ENCODE measurements around the gene ITGA1. TPM values are rescaled to one million over a fixed set of nuclear protein-coding genes. Genes with fewer than 3 reads are reported as not detected.

The ITGA1 gene
- total RNA-seq, 1 donor from 2014 or later: 3.2 TPM

DNA sequence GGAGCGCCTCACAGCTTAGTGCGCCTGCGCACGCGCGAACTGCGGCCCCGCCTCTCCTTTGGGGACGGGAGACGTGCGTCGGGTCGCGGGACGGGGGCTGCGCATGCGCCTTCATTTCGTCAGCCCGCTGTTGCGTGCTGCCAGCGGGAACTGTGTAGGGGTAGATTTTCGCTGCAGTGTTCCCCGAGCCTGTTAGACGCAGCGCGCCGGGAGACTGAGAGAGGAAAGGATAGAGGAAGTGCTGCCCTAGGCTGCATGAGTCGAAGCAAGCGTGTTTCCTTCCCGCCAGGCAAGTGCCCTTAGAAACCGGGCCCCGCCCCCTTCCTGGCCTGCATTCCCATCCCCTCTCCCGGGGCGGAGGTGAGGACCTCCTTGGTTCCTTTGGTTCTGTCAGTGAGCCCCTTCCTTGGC, 12.3 kb downstream of the ITGA1 start:
- TF ChIP-seq, protein P1, sequence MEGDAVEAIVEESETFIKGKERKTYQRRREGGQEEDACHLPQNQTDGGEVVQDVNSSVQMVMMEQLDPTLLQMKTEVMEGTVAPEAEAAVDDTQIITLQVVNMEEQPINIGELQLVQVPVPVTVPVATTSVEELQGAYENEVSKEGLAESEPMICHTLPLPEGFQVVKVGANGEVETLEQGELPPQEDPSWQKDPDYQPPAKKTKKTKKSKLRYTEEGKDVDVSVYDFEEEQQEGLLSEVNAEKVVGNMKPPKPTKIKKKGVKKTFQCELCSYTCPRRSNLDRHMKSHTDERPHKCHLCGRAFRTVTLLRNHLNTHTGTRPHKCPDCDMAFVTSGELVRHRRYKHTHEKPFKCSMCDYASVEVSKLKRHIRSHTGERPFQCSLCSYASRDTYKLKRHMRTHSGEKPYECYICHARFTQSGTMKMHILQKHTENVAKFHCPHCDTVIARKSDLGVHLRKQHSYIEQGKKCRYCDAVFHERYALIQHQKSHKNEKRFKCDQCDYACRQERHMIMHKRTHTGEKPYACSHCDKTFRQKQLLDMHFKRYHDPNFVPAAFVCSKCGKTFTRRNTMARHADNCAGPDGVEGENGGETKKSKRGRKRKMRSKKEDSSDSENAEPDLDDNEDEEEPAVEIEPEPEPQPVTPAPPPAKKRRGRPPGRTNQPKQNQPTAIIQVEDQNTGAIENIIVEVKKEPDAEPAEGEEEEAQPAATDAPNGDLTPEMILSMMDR (conservative IDR thresholded peaks at IDR 0.05; ENCODE audit: low read depth, low read length): no peak

DNA sequence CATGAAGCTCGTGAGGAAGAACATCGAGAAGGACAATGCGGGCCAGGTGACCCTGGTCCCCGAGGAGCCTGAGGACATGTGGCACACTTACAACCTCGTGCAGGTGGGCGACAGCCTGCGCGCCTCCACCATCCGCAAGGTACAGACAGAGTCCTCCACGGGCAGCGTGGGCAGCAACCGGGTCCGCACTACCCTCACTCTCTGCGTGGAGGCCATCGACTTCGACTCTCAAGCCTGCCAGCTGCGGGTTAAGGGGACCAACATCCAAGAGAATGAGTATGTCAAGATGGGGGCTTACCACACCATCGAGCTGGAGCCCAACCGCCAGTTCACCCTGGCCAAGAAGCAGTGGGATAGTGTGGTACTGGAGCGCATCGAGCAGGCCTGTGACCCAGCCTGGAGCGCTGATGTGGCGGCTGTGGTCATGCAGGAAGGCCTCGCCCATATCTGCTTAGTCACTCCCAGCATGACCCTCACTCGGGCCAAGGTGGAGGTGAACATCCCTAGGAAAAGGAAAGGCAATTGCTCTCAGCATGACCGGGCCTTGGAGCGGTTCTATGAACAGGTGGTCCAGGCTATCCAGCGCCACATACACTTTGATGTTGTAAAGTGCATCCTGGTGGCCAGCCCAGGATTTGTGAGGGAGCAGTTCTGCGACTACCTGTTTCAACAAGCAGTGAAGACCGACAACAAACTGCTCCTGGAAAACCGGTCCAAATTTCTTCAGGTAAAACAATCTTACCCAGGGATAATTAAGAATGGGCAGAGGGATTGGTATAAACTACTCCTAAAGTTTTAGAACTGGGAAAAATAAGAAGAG, 12.9 kb downstream of the ITGA1 start:
- H3K4me3 ChIP-seq (ENCODE audit: low read depth, low read length): peak overlapping the region; percentile 82
- TF ChIP-seq, protein P1 (conservative IDR thresholded peaks at IDR 0.05; ENCODE audit: low read depth, low read length): no peak
- DNase-seq (ENCODE audit: low read depth): no peak

More for the DNA sequence above, 12.3 kb downstream of the ITGA1 start:
- peak overlapping the region; percentile 82 for H3K4me3 ChIP-seq (ENCODE audit: low read depth, low read length)
- DNase-seq (ENCODE audit: low read depth): no peak

DNA sequence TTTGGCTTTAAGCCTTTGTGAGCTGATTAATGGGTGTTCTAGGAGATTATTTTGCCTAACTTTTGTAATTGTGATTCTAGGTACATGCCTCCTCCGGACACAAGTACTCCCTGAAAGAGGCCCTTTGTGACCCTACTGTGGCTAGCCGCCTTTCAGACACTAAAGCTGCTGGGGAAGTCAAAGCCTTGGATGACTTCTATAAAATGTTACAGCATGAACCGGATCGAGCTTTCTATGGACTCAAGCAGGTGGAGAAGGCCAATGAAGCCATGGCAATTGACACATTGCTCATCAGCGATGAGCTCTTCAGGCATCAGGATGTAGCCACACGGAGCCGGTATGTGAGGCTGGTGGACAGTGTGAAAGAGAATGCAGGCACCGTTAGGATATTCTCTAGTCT, 13.6 kb downstream of the ITGA1 start:
- no peak for DNase-seq (ENCODE audit: low read depth)
- TF ChIP-seq, protein P1 (conservative IDR thresholded peaks at IDR 0.05; ENCODE audit: low read depth, low read length): no peak

DNA sequence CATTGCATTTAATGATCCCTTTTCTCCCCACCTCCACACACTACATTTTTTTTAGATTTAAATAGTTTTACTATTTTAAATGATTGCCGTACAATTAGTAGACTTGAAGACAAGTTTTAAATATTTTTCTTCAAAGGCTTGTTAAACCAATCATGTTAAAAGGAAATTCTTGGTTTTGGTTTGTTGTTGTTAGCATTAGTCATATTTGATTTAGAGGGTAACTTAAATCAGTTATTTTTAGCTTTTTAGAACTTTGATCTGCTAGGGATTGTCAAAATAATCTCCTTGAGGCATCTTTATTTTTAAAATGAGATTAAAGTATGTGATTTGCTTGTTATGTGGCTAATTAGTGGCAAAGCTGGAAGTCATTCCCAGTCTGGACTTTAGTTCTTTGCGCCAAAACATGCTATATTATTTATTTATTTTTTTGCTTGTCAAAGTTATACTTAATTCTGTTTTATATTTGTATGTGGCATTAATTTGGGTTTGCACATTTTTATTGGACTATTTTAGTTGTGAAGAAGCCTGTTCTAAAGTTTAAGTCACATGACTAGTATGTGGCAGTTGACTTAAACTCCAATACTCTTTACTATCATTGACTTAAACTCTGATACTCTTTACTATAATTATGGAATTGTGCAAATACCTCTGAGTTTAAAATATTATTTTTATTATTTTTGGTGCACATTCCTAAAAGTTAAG, 14.7 kb downstream of the ITGA1 start:
- H3K4me3 ChIP-seq (ENCODE audit: low read depth, low read length): peak overlapping the region; percentile 82
- DNase-seq (ENCODE audit: low read depth): no peak
- TF ChIP-seq, protein P1 (conservative IDR thresholded peaks at IDR 0.05; ENCODE audit: low read depth, low read length): no peak

More for the DNA sequence above, 13.6 kb downstream of the ITGA1 start:
- H3K4me3 ChIP-seq (ENCODE audit: low read depth, low read length): peak overlapping the region; percentile 82

DNA sequence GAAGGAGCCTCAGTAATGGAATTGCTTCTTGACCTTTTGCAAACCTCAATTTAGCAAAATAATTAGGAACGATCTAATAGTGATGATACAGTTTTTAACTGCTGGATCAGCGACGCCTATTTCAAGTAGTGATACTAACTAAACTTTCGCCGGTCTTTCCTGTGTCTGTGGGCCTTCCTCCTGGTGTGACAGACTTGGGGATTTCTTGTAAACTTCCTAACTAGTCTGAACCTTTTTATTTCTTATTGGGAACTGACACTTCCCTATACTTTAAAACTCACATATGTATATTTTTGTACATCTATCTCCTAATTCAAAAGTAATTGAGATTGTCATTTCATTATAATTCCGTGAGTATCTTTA, 15.2 kb downstream of the ITGA1 start:
- TF ChIP-seq, protein P1 (conservative IDR thresholded peaks at IDR 0.05; ENCODE audit: low read depth, low read length): no peak
- peak overlapping the region; percentile 82 for H3K4me3 ChIP-seq (ENCODE audit: low read depth, low read length)

DNA sequence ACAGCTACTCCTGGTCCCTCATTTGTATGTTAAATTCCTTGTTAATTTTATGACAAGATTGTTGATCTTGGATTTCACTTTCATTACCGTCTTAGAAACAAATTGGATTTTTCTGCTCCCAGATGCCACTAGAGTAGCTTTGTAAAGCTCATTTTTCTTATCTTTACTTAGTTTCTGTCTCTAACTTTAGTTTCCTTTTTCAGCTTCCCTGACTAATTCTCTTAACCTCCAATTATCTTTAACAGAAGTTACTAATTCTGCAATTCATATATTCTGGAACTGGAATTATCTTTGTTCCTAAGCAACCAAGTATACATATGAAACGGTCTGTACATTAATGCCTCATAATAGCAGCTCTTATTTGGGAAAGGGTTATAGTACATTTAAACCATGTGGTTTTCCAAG, 16.7 kb downstream of the ITGA1 start:
- TF ChIP-seq, protein P1 (conservative IDR thresholded peaks at IDR 0.05; ENCODE audit: low read depth, low read length): no peak
- no peak overlapping the region for H3K4me3 ChIP-seq (ENCODE audit: low read depth, low read length)
- DNase-seq (ENCODE audit: low read depth): no peak

More for the DNA sequence above, 15.2 kb downstream of the ITGA1 start:
- no peak for DNase-seq (ENCODE audit: low read depth)

Data from epithelial cell of proximal tubule (primary cell).